Osteocyte (in vitro differentiated cells): ENCODE results near the gene SLC17A7. TPM values are rescaled to one million over a fixed set of nuclear protein-coding genes. Genes with fewer than 3 reads are reported as not detected.

Experiments used
- DNase-seq: peaks from one replicate; pipeline ENCODE4 v3.0.0; 2021; ENCODE audit warnings: mixed read lengths; ENCODE audit not compliant: unreplicated experiment; ENCODE audit errors: extremely low spot score
- H3K27ac Mint-ChIP-seq: one replicate; pipeline ENCODE4 v1.8.0; 2021; ENCODE audit warnings: mild to moderate bottlenecking, mixed read lengths; ENCODE audit not compliant: unreplicated experiment
- H3K27me3 Mint-ChIP-seq: one replicate; pipeline ENCODE4 v1.8.0; 2021; ENCODE audit warnings: mixed read lengths; ENCODE audit not compliant: unreplicated experiment
- H3K36me3 Mint-ChIP-seq: one replicate; pipeline ENCODE4 v1.8.0; 2021; ENCODE audit warnings: mixed read lengths; ENCODE audit not compliant: unreplicated experiment
- H3K4me1 Mint-ChIP-seq: one replicate; pipeline ENCODE4 v1.8.0; 2021; ENCODE audit warnings: mixed read lengths; ENCODE audit not compliant: unreplicated experiment
- H3K4me3 Mint-ChIP-seq: one replicate; pipeline ENCODE4 v1.8.0; 2021; ENCODE audit warnings: mild to moderate bottlenecking, moderate library complexity, mixed read lengths; ENCODE audit not compliant: unreplicated experiment
- H3K9me3 Mint-ChIP-seq: one replicate; pipeline ENCODE4 v1.8.0; 2021; ENCODE audit warnings: mixed read lengths; ENCODE audit not compliant: unreplicated experiment
- CTCF ChIP-seq: fragments of 200-600 bp; sonication (generic); IDR thresholded peaks from 2 replicates; pipeline ENCODE4 v1.5.0; 2021; ENCODE audit warnings: antibody characterized with exemption, mild to moderate bottlenecking, moderate library complexity
- total RNA-seq: library from RNA; stranded (reverse); gene quantifications from 2 replicates; pipeline ENCODE4 v1.2.1, GENCODE V29; 2021

The SLC17A7 gene
- total RNA-seq, 1 donor from 2014 or later = 0.54 TPM

GRCh38 chr19:49418511-49418910 lies 22.8 kb downstream of the SLC17A7 start:
- no peak for DNase-seq
- no peaks in the 10 kb centered on the region for H3K9me3 Mint-ChIP-seq
- no peak for TF ChIP-seq CTCF
- H3K36me3 Mint-ChIP-seq = no peaks in the 10 kb centered on the region
- H3K4me1 Mint-ChIP-seq = peaks cover 18% of the 10 kb centered on the region
- H3K4me3 Mint-ChIP-seq = no peak overlapping the region
- no peak overlapping the region for H3K27ac Mint-ChIP-seq
- peaks cover 63% of the 10 kb centered on the region for H3K27me3 Mint-ChIP-seq

GRCh38 chr19:49417088-49417487 lies 24.2 kb downstream of the SLC17A7 start:
- DNase-seq = no peak
- peaks cover 55% of the 10 kb centered on the region for H3K27me3 Mint-ChIP-seq
- no peak overlapping the region for H3K27ac Mint-ChIP-seq
- H3K36me3 Mint-ChIP-seq = no peaks in the 10 kb centered on the region
- H3K9me3 Mint-ChIP-seq = no peaks in the 10 kb centered on the region
- H3K4me1 Mint-ChIP-seq = peaks cover 11% of the 10 kb centered on the region
- no peak for TF ChIP-seq CTCF
- H3K4me3 Mint-ChIP-seq = no peak overlapping the region

- Mint-ChIP-seq H3K4me1 (peaks cover 1% of the 10 kb centered on the region), H3K4me3 (no peak overlapping the region), H3K27me3 (peaks cover 44% of the 10 kb centered on the region), H3K36me3 (no peaks in the 10 kb centered on the region), H3K27ac (no peak overlapping the region), H3K9me3 (no peaks in the 10 kb centered on the region)
- no peak for DNase-seq
- no peak for TF ChIP-seq CTCF
Observed at GRCh38 chr19:49415810-49416200, 25.5 kb downstream of the SLC17A7 start.

GRCh38 chr19:49415102-49415809 lies 26.1 kb downstream of the SLC17A7 start:
- Mint-ChIP-seq H3K36me3 (no peaks in the 10 kb centered on the region), H3K27me3 (peaks cover 38% of the 10 kb centered on the region), H3K27ac (no peak overlapping the region), H3K4me1 (no peaks in the 10 kb centered on the region), H3K4me3 (no peak overlapping the region), H3K9me3 (no peaks in the 10 kb centered on the region)
- DNase-seq = no peak
- TF ChIP-seq CTCF = no peak

- H3K27ac Mint-ChIP-seq = no peak overlapping the region
- peaks cover 32% of the 10 kb centered on the region for H3K27me3 Mint-ChIP-seq
- TF ChIP-seq CTCF = no peak
- H3K36me3 Mint-ChIP-seq = no peaks in the 10 kb centered on the region
- no peak for DNase-seq
- no peak overlapping the region for H3K4me3 Mint-ChIP-seq
- no peaks in the 10 kb centered on the region for H3K9me3 Mint-ChIP-seq
- H3K4me1 Mint-ChIP-seq = no peaks in the 10 kb centered on the region
Observed at GRCh38 chr19:49414256-49414655, 27.1 kb downstream of the SLC17A7 start.
